ENCODE data around the gene CADPS.
A peak's percentile ranks its signal among the peaks of the same experiment; 100 is the strongest.

CADPS gene

GRCh38 chr3:62874711-62875557 lies at the start of gene CADPS:
Gene CADPS, minus strand, starts transcription at chr3:62875416. Its CDS starts 387 bp downstream, at chr3:62875029.
- peak; percentile 75 for DNase-seq

- no peak for DNase-seq
Observed at GRCh38 chr3:62923066-62923465, 47.9 kb upstream of the CADPS start.

- DNase-seq = no peak
Observed at GRCh38 chr3:62922326-62922725, 47.1 kb upstream of the CADPS start.

- DNase-seq = no peak
Observed at GRCh38 chr3:62920466-62920784, 45.2 kb upstream of the CADPS start.

- DNase-seq = no peak
Observed at GRCh38 chr3:62919784-62920465, 44.7 kb upstream of the CADPS start.

- DNase-seq = no peak
Observed at GRCh38 chr3:62918777-62919176, 43.6 kb upstream of the CADPS start.

- DNase-seq = no peak
Observed at GRCh38 chr3:62918131-62918530, 42.9 kb upstream of the CADPS start.

GRCh38 chr3:62911526-62911925 lies 36.3 kb upstream of the CADPS start:
- DNase-seq = no peak

- no peak for DNase-seq
Observed at GRCh38 chr3:62905331-62905730, 30.1 kb upstream of the CADPS start.

GRCh38 chr3:62898530-62899496 lies 23.6 kb upstream of the CADPS start:
- no peak for DNase-seq

- no peak for DNase-seq
Observed at GRCh38 chr3:62895901-62896300, 20.7 kb upstream of the CADPS start.

GRCh38 chr3:62892951-62893350 lies 17.7 kb upstream of the CADPS start:
- no peak for DNase-seq

- no peak for DNase-seq
Observed at GRCh38 chr3:62892045-62892444, 16.8 kb upstream of the CADPS start.

GRCh38 chr3:62888778-62889177 lies 13.6 kb upstream of the CADPS start:
- DNase-seq = no peak

GRCh38 chr3:62888180-62888579 lies 13.0 kb upstream of the CADPS start:
- DNase-seq = peak; percentile 62

- no peak for DNase-seq
Observed at GRCh38 chr3:62885136-62885535, 9.9 kb upstream of the CADPS start.

- DNase-seq = no peak
Observed at GRCh38 chr3:62884096-62884870, 9.1 kb upstream of the CADPS start.

GRCh38 chr3:62882676-62883200 lies 7.5 kb upstream of the CADPS start:
- no peak for DNase-seq

- DNase-seq = peak; percentile 89
Observed at GRCh38 chr3:62876064-62876463, 848 bp upstream of the CADPS start.

GRCh38 chr3:62875558-62876002 lies 364 bp upstream of the CADPS start:
- no peak for DNase-seq

- peak; percentile 94 for DNase-seq
Observed at GRCh38 chr3:62873761-62874710, 1.2 kb downstream of the CADPS start.

Data from islet precursor cell (in vitro differentiated cells).